Glutamatergic neuron (in vitro differentiated cells): ENCODE results near the gene TMEM167B. TPM values are rescaled to one million over a fixed set of nuclear protein-coding genes. Genes with fewer than 3 reads are reported as not detected.

ENCODE experiments used
- DNase-seq: peaks from one replicate; pipeline ENCODE4 v3.0.0; 2022
- H3K27ac Mint-ChIP-seq: one replicate; pipeline ENCODE4 v1.8.0; 2020; ENCODE audit warnings: mild to moderate bottlenecking, mixed read lengths, inconsistent platforms; ENCODE audit not compliant: unreplicated experiment
- H3K27me3 Mint-ChIP-seq: one replicate; pipeline ENCODE4 v1.8.0; 2020; ENCODE audit warnings: mild to moderate bottlenecking, moderate library complexity, mixed read lengths, inconsistent platforms; ENCODE audit not compliant: unreplicated experiment
- H3K36me3 Mint-ChIP-seq: one replicate; pipeline ENCODE4 v1.8.0; 2020; ENCODE audit warnings: mild to moderate bottlenecking, mixed read lengths, inconsistent platforms; ENCODE audit not compliant: unreplicated experiment
- H3K4me1 Mint-ChIP-seq: one replicate; pipeline ENCODE4 v1.8.0; 2020; ENCODE audit warnings: mild to moderate bottlenecking, low read depth, mixed read lengths, inconsistent platforms; ENCODE audit not compliant: unreplicated experiment
- H3K4me3 Mint-ChIP-seq: one replicate; pipeline ENCODE4 v1.8.0; 2020; ENCODE audit warnings: mild to moderate bottlenecking, mixed read lengths, inconsistent platforms; ENCODE audit not compliant: unreplicated experiment
- H3K9me3 Mint-ChIP-seq: one replicate; pipeline ENCODE4 v1.8.0; 2020; ENCODE audit warnings: mild to moderate bottlenecking, moderate library complexity, mixed read lengths, inconsistent platforms; ENCODE audit not compliant: unreplicated experiment
- CTCF ChIP-seq: fragments of 200-600 bp; sonication (generic); IDR thresholded peaks from one replicate; pipeline ENCODE4 v1.5.0; 2021; ENCODE audit not compliant: partially characterized antibody, unreplicated experiment
- total RNA-seq: library from RNA; stranded (reverse); fragmentation: NEBNext Ultra II Directional; extraction: Animal tissue kit (Norgen Biotek cat#: 25700); gene quantifications from one replicate; pipeline ENCODE4 v1.2.1, GENCODE V29; 2021; ENCODE audit not compliant: unreplicated experiment

Gene TMEM167B
- total RNA-seq, 1 donor from 2014 or later = 30.8 TPM

GRCh38 chr1:109095631-109096030 lies 5.1 kb downstream of the TMEM167B start:
- H3K27me3 Mint-ChIP-seq = peaks cover 3% of the 10 kb centered on the region
- H3K36me3 Mint-ChIP-seq = no peaks in the 10 kb centered on the region
- no peak for TF ChIP-seq CTCF
- H3K4me3 Mint-ChIP-seq = no peak overlapping the region
- H3K4me1 Mint-ChIP-seq = peaks cover 9% of the 10 kb centered on the region
- peaks cover 1% of the 10 kb centered on the region for H3K9me3 Mint-ChIP-seq
- no peak for DNase-seq
- no peak overlapping the region for H3K27ac Mint-ChIP-seq

- H3K9me3 Mint-ChIP-seq = peaks cover 3% of the 10 kb centered on the region
- no peak for TF ChIP-seq CTCF
- H3K4me1 Mint-ChIP-seq = peaks cover 8% of the 10 kb centered on the region
- H3K27ac Mint-ChIP-seq = no peak overlapping the region
- H3K36me3 Mint-ChIP-seq = no peaks in the 10 kb centered on the region
- no peak overlapping the region for H3K4me3 Mint-ChIP-seq
- peaks cover 7% of the 10 kb centered on the region for H3K27me3 Mint-ChIP-seq
- DNase-seq = no peak
These were observed 5.6 kb downstream of the TMEM167B start for GRCh38 chr1:109096120-109096519.

GRCh38 chr1:109099938-109100773 lies 9.6 kb downstream of the TMEM167B start:
- peak; percentile 96 for DNase-seq
- peaks cover 7% of the 10 kb centered on the region for H3K27me3 Mint-ChIP-seq
- no peaks in the 10 kb centered on the region for H3K4me1 Mint-ChIP-seq
- peak overlapping the region; percentile 98 for H3K4me3 Mint-ChIP-seq
- H3K9me3 Mint-ChIP-seq = peaks cover 3% of the 10 kb centered on the region
- no peaks in the 10 kb centered on the region for H3K36me3 Mint-ChIP-seq
- peak; percentile 65 for TF ChIP-seq CTCF
- H3K27ac Mint-ChIP-seq = peak overlapping the region; percentile 95

- H3K27ac Mint-ChIP-seq = no peak overlapping the region
These were observed 14.0 kb downstream of the TMEM167B start for GRCh38 chr1:109104364-109105151.

More at GRCh38 chr1:109104364-109105151, 14.0 kb downstream of the TMEM167B start:
- H3K27me3 Mint-ChIP-seq = peaks cover 7% of the 10 kb centered on the region
- DNase-seq = no peak
- peaks cover 3% of the 10 kb centered on the region for H3K4me1 Mint-ChIP-seq
- peak overlapping the region; percentile 23 for H3K4me3 Mint-ChIP-seq
- H3K9me3 Mint-ChIP-seq = peaks cover 5% of the 10 kb centered on the region
- no peaks in the 10 kb centered on the region for H3K36me3 Mint-ChIP-seq
- no peak for TF ChIP-seq CTCF
